Trophoblast cell (in vitro differentiated cells and primary cell): ENCODE data around the gene C2CD5.

Experiments used
- DNase-seq, 2 donors: peaks; one replicate each; pipeline ENCODE4 v3.0.0-alpha.2; 2016
- H2AFZ ChIP-seq: 2 replicates; pipeline ENCODE4 v1.6.1; 2013; ENCODE audit warnings: low read length, moderate library complexity, mild to moderate bottlenecking; ENCODE audit not compliant: insufficient read depth, poor library complexity
- H2AK5ac ChIP-seq: 2 replicates; pipeline ENCODE4 v1.6.1; 2013; ENCODE audit warnings: mild to moderate bottlenecking, low read length
- H2BK120ac ChIP-seq: 2 replicates; pipeline ENCODE4 v1.6.1; 2013; ENCODE audit warnings: low read length, mild to moderate bottlenecking, moderate library complexity; ENCODE audit not compliant: insufficient read depth, poor library complexity
- H2BK12ac ChIP-seq: 2 replicates; pipeline ENCODE4 v1.6.1; 2013; ENCODE audit warnings: mild to moderate bottlenecking, low read length, moderate library complexity
- H2BK5ac ChIP-seq: 2 replicates; pipeline ENCODE4 v1.6.1; 2013; ENCODE audit warnings: low read length, low read depth, moderate library complexity, mild to moderate bottlenecking; ENCODE audit not compliant: poor library complexity
- H3K14ac ChIP-seq: 2 replicates; pipeline ENCODE4 v1.6.1; 2013; ENCODE audit warnings: mild to moderate bottlenecking, low read length
- H3K18ac ChIP-seq: 2 replicates; pipeline ENCODE4 v1.6.1; 2013; ENCODE audit warnings: mild to moderate bottlenecking, low read length
- H3K23ac ChIP-seq: 2 replicates; pipeline ENCODE4 v1.6.1; 2013; ENCODE audit warnings: low read length
- H3K27ac ChIP-seq: 2 replicates; pipeline ENCODE4 v1.5.1; 2013; ENCODE audit warnings: low read depth, mild to moderate bottlenecking, inconsistent platforms, low read length, moderate library complexity
- H3K27me3 ChIP-seq: 2 replicates; pipeline ENCODE4 v1.6.1; 2013; ENCODE audit warnings: inconsistent platforms, mild to moderate bottlenecking, low read length, moderate library complexity; ENCODE audit not compliant: insufficient read depth
- H3K36me3 ChIP-seq, 2 experiments: 1 replicate in 1 of 2; 2 replicates in 1 of 2; pipeline ENCODE4 v1.6.1; 2013; ENCODE audit warnings: low read length in 2 of 2, mild to moderate bottlenecking in 2 of 2, moderate library complexity in 1 of 2; ENCODE audit not compliant: insufficient read depth in 2 of 2, control insufficient read depth in 1 of 2
- H3K4ac ChIP-seq: 2 replicates; pipeline ENCODE4 v1.6.1; 2013; ENCODE audit warnings: low read depth, mild to moderate bottlenecking, low read length, moderate library complexity
- H3K4me1 ChIP-seq, 2 experiments: 1 replicate in 1 of 2; 2 replicates in 1 of 2; pipeline ENCODE4 v1.6.1; 2013; ENCODE audit warnings: low read length in 2 of 2, mild to moderate bottlenecking in 2 of 2, moderate library complexity in 1 of 2; ENCODE audit not compliant: insufficient read depth in 2 of 2, control insufficient read depth in 1 of 2
- H3K4me2 ChIP-seq: 2 replicates; pipeline ENCODE4 v1.6.1; 2013; ENCODE audit warnings: inconsistent platforms, mild to moderate bottlenecking, low read length, moderate library complexity
- H3K4me3 ChIP-seq: 2 replicates; pipeline ENCODE4 v1.5.1; 2013; ENCODE audit warnings: mild to moderate bottlenecking, low read depth, low read length, inconsistent platforms
- H3K79me1 ChIP-seq: one replicate; pipeline ENCODE4 v1.6.1; 2013; ENCODE audit warnings: low read length
- H3K79me2 ChIP-seq: 2 replicates; pipeline ENCODE4 v1.6.1; 2013; ENCODE audit warnings: low read length, mild to moderate bottlenecking; ENCODE audit not compliant: control insufficient read depth, insufficient read depth, poor library complexity
- H3K9ac ChIP-seq: 2 replicates; pipeline ENCODE4 v1.6.1; 2013; ENCODE audit warnings: mild to moderate bottlenecking, low read length
- H3K9me3 ChIP-seq: 2 replicates; pipeline ENCODE4 v1.6.1; 2013; ENCODE audit warnings: low read depth, mild to moderate bottlenecking, control low read depth, inconsistent platforms, low read length; ENCODE audit not compliant: insufficient read depth
- H4K12ac ChIP-seq: 2 replicates; pipeline ENCODE4 v1.6.1; 2013; ENCODE audit warnings: low read depth, mild to moderate bottlenecking, low read length, moderate library complexity
- H4K8ac ChIP-seq: 2 replicates; pipeline ENCODE4 v1.6.1; 2013; ENCODE audit warnings: low read depth, mild to moderate bottlenecking, low read length, moderate library complexity
- H4K91ac ChIP-seq: one replicate; pipeline ENCODE4 v1.6.1; 2013; ENCODE audit warnings: low read depth, mild to moderate bottlenecking, low read length, moderate library complexity
- WGBS: extraction: QIAGEN DNeasy Blood & Tissue Kit; methylation state at CpG from one replicate; pipeline ENCODE4 v1.1.7; 2013; ENCODE audit warnings: missing lambda C conversion rate; ENCODE audit not compliant: insufficient read length, insufficient coverage; ENCODE audit errors: extremely low coverage; 5-methylcytosine and 5-hydroxymethylcytosine counted together

Gene C2CD5

DNA sequence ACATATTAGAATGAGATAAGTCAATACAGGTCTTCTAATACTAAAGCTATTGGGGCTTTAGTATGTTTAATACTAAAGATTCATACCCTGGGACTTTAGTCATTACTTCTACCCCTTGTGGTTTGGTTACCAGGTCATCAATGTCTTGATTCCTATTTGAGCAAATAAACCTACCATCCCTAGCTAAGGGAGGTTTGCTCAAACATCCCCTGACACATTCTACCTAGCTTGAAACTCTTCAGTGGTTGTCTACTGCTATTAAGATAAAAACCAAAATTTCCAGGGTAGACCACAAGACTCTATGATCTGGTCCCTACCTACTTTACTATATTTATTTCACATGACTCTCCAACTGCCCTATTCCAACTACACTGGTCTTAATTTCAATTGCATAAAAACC, 7.3 kb upstream of the C2CD5 start:
- Histone ChIP-seq H3K79me2 (no peaks in the 10 kb centered on the region), H3K9ac (no peak overlapping the region), H4K12ac (no peak overlapping the region), H3K4me1 (no peaks in the 10 kb centered on the region), H2AK5ac (no peak overlapping the region), H2BK5ac (no peak overlapping the region), H3K79me1 (no peaks in the 10 kb centered on the region), H2BK120ac (no peak overlapping the region), H3K4ac (no peak overlapping the region), H4K8ac (no peak overlapping the region), H2BK12ac (no peak overlapping the region), H3K27ac (no peak overlapping the region), H3K27me3 (no peaks in the 10 kb centered on the region), H4K91ac (no peak overlapping the region), H3K36me3 (no peaks in the 10 kb centered on the region), H3K14ac (no peak overlapping the region), H3K4me3 (no peak overlapping the region), H3K23ac (no peak overlapping the region), H2AFZ (no peak overlapping the region), H3K9me3 (no peaks in the 10 kb centered on the region), H3K4me2 (no peak overlapping the region), H3K18ac (no peak overlapping the region)
- no peak for DNase-seq

DNA sequence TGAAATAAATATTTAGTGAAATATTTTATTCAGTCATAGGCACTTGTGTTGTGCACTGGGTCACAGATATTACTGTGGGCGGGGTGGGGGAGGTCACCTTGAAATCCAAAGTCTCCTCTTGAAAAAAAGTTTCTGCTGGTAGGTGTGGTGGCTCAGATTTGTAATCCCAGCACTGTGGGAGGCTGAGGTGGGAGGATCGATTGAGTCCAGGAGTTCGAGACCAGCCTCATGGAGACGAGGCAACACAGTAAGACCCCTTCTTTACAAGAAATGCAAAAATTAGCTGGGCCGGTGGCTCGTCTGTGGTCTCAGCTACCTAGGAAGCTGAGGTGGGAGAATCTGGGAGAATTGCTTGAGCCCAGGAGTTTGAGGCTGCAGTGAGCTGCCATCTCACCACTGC, 913 bp upstream of the C2CD5 start:
- H3K14ac ChIP-seq, result no peak overlapping the region
- no peak overlapping the region for H4K91ac ChIP-seq
- H3K18ac ChIP-seq, result no peak overlapping the region
- H3K4me1 ChIP-seq, result peaks cover 4 to 5% of the 10 kb centered on the region in 2 experiments
- no peak overlapping the region for H4K8ac ChIP-seq
- no peak overlapping the region for H3K23ac ChIP-seq
- H2AFZ ChIP-seq, result no peak overlapping the region
- no peak overlapping the region for H2BK5ac ChIP-seq
- no peak overlapping the region for H4K12ac ChIP-seq
- no peaks in the 10 kb centered on the region for H3K36me3 ChIP-seq
- peaks cover 4% of the 10 kb centered on the region for H3K79me1 ChIP-seq
- no peak overlapping the region for H3K4me2 ChIP-seq
- DNase-seq, result no peak
- H2AK5ac ChIP-seq, result no peak overlapping the region
- H2BK12ac ChIP-seq, result no peak overlapping the region
- H3K4ac ChIP-seq, result no peak overlapping the region
- peaks cover 3% of the 10 kb centered on the region for H3K79me2 ChIP-seq
- no peaks in the 10 kb centered on the region for H3K27me3 ChIP-seq
- no peak overlapping the region for H2BK120ac ChIP-seq
- WGBS, result no CpG with 5 or more reads among the region's 6 CpGs
- no peak overlapping the region for H3K27ac ChIP-seq
- no peak overlapping the region for H3K9ac ChIP-seq
- H3K4me3 ChIP-seq, result no peak overlapping the region
- H3K9me3 ChIP-seq, result no peaks in the 10 kb centered on the region

DNA sequence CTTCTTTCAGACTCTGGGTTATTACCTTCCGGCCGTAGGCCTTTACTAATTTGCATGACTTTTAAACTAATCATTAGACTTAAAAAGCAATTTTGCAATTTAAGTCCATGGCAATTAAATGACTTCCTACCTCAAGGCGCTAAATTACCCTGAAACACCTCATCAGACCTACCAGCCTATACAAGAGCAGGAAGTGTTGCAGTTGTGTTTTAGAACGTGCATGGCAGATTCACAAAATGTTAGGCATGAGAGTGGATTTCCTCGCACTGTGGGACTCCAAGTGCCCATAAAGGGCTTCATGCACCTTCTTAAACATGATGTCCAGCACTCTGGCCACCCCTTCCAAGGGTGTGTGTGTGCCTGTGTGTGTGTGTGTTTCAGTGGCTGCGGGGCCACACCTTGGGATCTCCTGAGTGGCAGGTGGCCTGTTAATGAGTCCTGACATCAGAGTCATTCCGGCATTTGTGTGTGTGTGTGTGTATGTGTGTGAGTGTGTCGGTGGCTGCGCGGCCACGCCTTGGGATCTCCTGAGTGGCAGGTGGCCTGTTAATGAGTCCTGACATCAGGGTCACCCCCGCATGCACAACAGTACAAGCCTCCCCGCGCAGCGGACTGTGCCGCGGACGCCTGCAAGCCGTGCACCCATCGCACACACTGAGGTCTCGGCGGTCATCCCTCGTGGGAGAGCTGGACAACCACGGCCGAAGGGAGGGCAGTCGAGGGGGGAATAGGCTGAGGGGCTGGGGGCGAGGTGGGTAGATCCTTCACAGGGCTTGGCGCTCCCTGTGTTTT, 900 bp downstream of the C2CD5 start:
- Histone ChIP-seq H3K4ac (no peak overlapping the region), H3K79me1 (peaks cover 4% of the 10 kb centered on the region), H2AFZ (peak overlapping the region; percentile 74), H3K27ac (no peak overlapping the region), H3K9ac (peak overlapping the region; percentile 72), H2AK5ac (no peak overlapping the region), H3K27me3 (no peaks in the 10 kb centered on the region), H4K91ac (peak overlapping the region; percentile 3), H3K4me1 (peaks cover 4 to 5% of the 10 kb centered on the region in 2 experiments), H2BK12ac (no peak overlapping the region), H3K18ac (peak overlapping the region; percentile 56), H4K8ac (peak overlapping the region; percentile 91), H2BK120ac (no peak overlapping the region), H3K4me3 (peak overlapping the region; percentile 87), H3K36me3 (no peaks in the 10 kb centered on the region), H3K9me3 (no peaks in the 10 kb centered on the region), H3K23ac (no peak overlapping the region), H3K79me2 (peaks cover 3% of the 10 kb centered on the region), H2BK5ac (no peak overlapping the region), H4K12ac (peak overlapping the region; percentile 10), H3K4me2 (peak overlapping the region; percentile 75), H3K14ac (peak overlapping the region; percentile 48)
- no CpG with 5 or more reads among the region's 28 CpGs for WGBS
- peak in 1 of 2 donors; percentile 35 for DNase-seq

DNA sequence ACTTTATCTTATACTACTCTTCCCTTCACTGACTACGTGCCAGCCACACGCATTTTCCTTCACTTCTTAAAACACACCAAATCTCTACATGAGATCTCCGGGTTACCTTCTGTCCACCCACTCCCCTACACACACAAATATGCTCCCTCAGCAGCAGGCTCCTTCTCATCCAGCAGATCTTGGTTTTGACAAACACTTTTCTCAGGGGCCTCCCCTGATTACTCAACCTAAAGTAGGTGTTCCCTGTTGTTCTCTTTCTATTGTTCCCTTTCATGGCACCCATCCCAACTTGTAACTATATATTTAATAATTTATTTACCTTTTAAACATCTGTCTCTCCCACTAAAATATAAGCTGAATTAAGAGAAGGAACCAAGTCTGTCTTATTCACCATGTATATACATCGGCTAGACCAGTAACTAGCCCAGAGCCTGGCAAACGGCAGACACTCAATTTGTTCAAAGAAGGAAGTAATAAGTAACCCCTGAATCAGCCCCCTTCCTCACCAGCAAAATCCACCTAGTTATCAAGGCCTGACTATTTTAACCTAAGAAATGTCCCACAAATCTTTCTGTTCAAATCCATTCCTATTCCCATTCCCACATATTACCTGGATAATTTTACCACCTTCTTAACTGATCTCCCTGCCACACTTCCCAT, 2.7 kb downstream of the C2CD5 start:
- Histone ChIP-seq H4K12ac (no peak overlapping the region), H2BK5ac (no peak overlapping the region), H2BK120ac (no peak overlapping the region), H3K23ac (no peak overlapping the region), H3K79me1 (peaks cover 4% of the 10 kb centered on the region), H2AK5ac (no peak overlapping the region), H3K18ac (no peak overlapping the region), H2AFZ (no peak overlapping the region), H3K4me3 (no peak overlapping the region), H3K27ac (no peak overlapping the region), H3K4me2 (no peak overlapping the region), H3K9me3 (no peaks in the 10 kb centered on the region), H3K27me3 (no peaks in the 10 kb centered on the region), H2BK12ac (no peak overlapping the region), H3K79me2 (peaks cover 3% of the 10 kb centered on the region), H3K4ac (no peak overlapping the region), H3K14ac (no peak overlapping the region), H3K36me3 (no peaks in the 10 kb centered on the region), H3K4me1 (peaks cover 4 to 5% of the 10 kb centered on the region in 2 experiments), H4K91ac (no peak overlapping the region), H4K8ac (no peak overlapping the region), H3K9ac (no peak overlapping the region)
- DNase-seq, result no peak
- WGBS, result 100% methylated on average over 3 of the region's 5 CpGs
